HEK293T (cell line): ENCODE data around the gene SPACA9.

Experiments
- ARNT ChIP-seq: fragments of 450-650 bp; IDR thresholded peaks from 2 replicates; pipeline ENCODE4 v1.6.1; 2017; ENCODE audit warnings: mild to moderate bottlenecking
- BHLHE40 ChIP-seq: fragments of 450-650 bp; IDR thresholded peaks from 2 replicates; pipeline ENCODE4 v1.6.1; 2016; ENCODE audit warnings: mild to moderate bottlenecking, moderate library complexity, borderline replicate concordance
- CTBP1 ChIP-seq: fragments of 450-650 bp; IDR thresholded peaks from 2 replicates; pipeline ENCODE4 v1.6.1; 2016; ENCODE audit warnings: borderline replicate concordance
- ELF4 ChIP-seq: fragments of 450-650 bp; IDR thresholded peaks from 2 replicates; pipeline ENCODE4 v1.6.1; 2017; ENCODE audit warnings: antibody characterized with exemption
- FOXA1 ChIP-seq: fragments of 450-650 bp; IDR thresholded peaks from 2 replicates; pipeline ENCODE4 v1.6.1; 2016; ENCODE audit warnings: mild to moderate bottlenecking
- FOXK2 ChIP-seq: fragments of 450-650 bp; IDR thresholded peaks from 2 replicates; pipeline ENCODE4 v1.6.1; 2016; ENCODE audit warnings: mild to moderate bottlenecking
- FOXM1 ChIP-seq: fragments of 450-650 bp; IDR thresholded peaks from 2 replicates; pipeline ENCODE4 v1.6.1; 2017; ENCODE audit warnings: mild to moderate bottlenecking, borderline replicate concordance
- L3MBTL2 ChIP-seq: fragments of 450-650 bp; conservative IDR thresholded peaks from 2 replicates; pipeline ENCODE4 v1.6.1; 2016; ENCODE audit warnings: mild to moderate bottlenecking
- NFRKB ChIP-seq: fragments of 450-650 bp; IDR thresholded peaks from 2 replicates; pipeline ENCODE4 v1.6.1; 2016; ENCODE audit warnings: mild to moderate bottlenecking, moderate library complexity
- PKNOX1 ChIP-seq: fragments of 450-650 bp; IDR thresholded peaks from 2 replicates; pipeline ENCODE4 v1.6.1; 2016
- SP1 ChIP-seq: fragments of 450-650 bp; IDR thresholded peaks from 2 replicates; pipeline ENCODE4 v1.6.1; 2017
- SUZ12 ChIP-seq: fragments of 450-650 bp; IDR thresholded peaks from 2 replicates; pipeline ENCODE4 v1.6.1; 2016; ENCODE audit warnings: mild to moderate bottlenecking
- ZNF384 ChIP-seq: fragments of 450-650 bp; IDR thresholded peaks from 2 replicates; pipeline ENCODE4 v1.6.1; 2016

GRCh38 chr9:132877824-132878694 is 639 bp upstream of the SPACA9 start, which contains the start of gene AK8:
- TF ChIP-seq CTBP1 (no peak), FOXK2 (no peak), SP1 (no peak), BHLHE40 (no peak), ELF4 (no peak), NFRKB (no peak), FOXA1 (no peak), ARNT (no peak), SUZ12 (no peak), FOXM1 (no peak), ZNF384 (no peak), PKNOX1 (no peak), L3MBTL2 (no peak)
